Neural progenitor cell (in vitro differentiated cells): ENCODE measurements around the gene PTPA. TPM values are rescaled to one million over a fixed set of nuclear protein-coding genes. Genes with fewer than 3 reads are reported as not detected.

Experiments
- DNase-seq: peaks from one replicate; pipeline ENCODE4 v3.0.0-alpha.2; 2016; ENCODE audit warnings: low spot score
- H2AFZ ChIP-seq: fragments of 200-600 bp; sonication (generic); replicated peaks from 2 replicates; pipeline ENCODE4 v1.6.1; 2016; ENCODE audit warnings: antibody characterized with exemption
- H3F3A ChIP-seq: fragments of 200-600 bp; sonication (generic); 2 replicates; pipeline ENCODE4 v1.6.1; 2016; ENCODE audit warnings: antibody characterized with exemption, low read depth
- H3K27ac ChIP-seq: fragments of 200-600 bp; sonication (generic); 2 replicates; pipeline ENCODE4 v1.5.1; 2016; ENCODE audit warnings: mild to moderate bottlenecking
- H3K27me3 ChIP-seq: fragments of 200-600 bp; sonication (generic); 2 replicates; pipeline ENCODE4 v1.6.1; 2016; ENCODE audit warnings: mild to moderate bottlenecking, moderate library complexity
- H3K36me3 ChIP-seq: fragments of 200-600 bp; sonication (generic); 2 replicates; pipeline ENCODE4 v1.5.1; 2016
- H3K4me1 ChIP-seq: fragments of 200-600 bp; sonication (generic); 2 replicates; pipeline ENCODE4 v1.6.1; 2016; ENCODE audit warnings: mixed run types
- H3K4me2 ChIP-seq: fragments of 200-600 bp; sonication (generic); 2 replicates; pipeline ENCODE4 v1.6.1; 2016
- H3K4me3 ChIP-seq: fragments of 200-600 bp; sonication (generic); 2 replicates; pipeline ENCODE4 v1.5.1; 2016
- H3K79me2 ChIP-seq: fragments of 200-600 bp; sonication (generic); 2 replicates; pipeline ENCODE4 v1.6.1; 2016; ENCODE audit warnings: low read depth
- H3K9ac ChIP-seq: fragments of 200-600 bp; sonication (generic); 2 replicates; pipeline ENCODE4 v1.6.1; 2016
- H3K9me3 ChIP-seq: fragments of 200-600 bp; sonication (generic); 2 replicates; pipeline ENCODE4 v1.5.1; 2016; ENCODE audit warnings: low read depth
- H4K20me1 ChIP-seq: fragments of 200-600 bp; sonication (generic); 2 replicates; pipeline ENCODE4 v1.6.1; 2016; ENCODE audit warnings: low read depth
- H3K27ac Mint-ChIP-seq: 3 replicates; pipeline ENCODE4 v1.8.0; 2021; ENCODE audit warnings: mixed read lengths
- H3K27me3 Mint-ChIP-seq: 2 replicates; pipeline ENCODE4 v1.8.0; 2022; ENCODE audit warnings: low read depth, mild to moderate bottlenecking, inconsistent platforms, moderate library complexity, mixed read lengths; ENCODE audit not compliant: insufficient read depth
- H3K36me3 Mint-ChIP-seq: 3 replicates; pipeline ENCODE4 v1.8.0; 2021; ENCODE audit warnings: mixed read lengths
- H3K4me1 Mint-ChIP-seq: 3 replicates; pipeline ENCODE4 v1.8.0; 2021; ENCODE audit warnings: mixed read lengths
- H3K4me3 Mint-ChIP-seq: 3 replicates; pipeline ENCODE4 v1.8.0; 2021; ENCODE audit warnings: mild to moderate bottlenecking, moderate library complexity, mixed read lengths
- H3K9me3 Mint-ChIP-seq: 3 replicates; pipeline ENCODE4 v1.8.0; 2020; ENCODE audit warnings: mixed read lengths
- CTCF ChIP-seq: fragments of 200-600 bp; sonication (generic); IDR thresholded peaks from 2 replicates; pipeline ENCODE4 v1.5.1; 2017; ENCODE audit warnings: antibody characterized with exemption, mild to moderate bottlenecking
- EZH2 ChIP-seq: fragments of 200-600 bp; sonication (generic); IDR thresholded peaks from 2 replicates; pipeline ENCODE4 v1.6.1; 2017; ENCODE audit warnings: antibody characterized with exemption, mild to moderate bottlenecking, moderate library complexity
- EZH2phosphoT487 ChIP-seq: fragments of 200-600 bp; sonication (generic); IDR thresholded peaks from 2 replicates; pipeline ENCODE4 v1.6.1; 2017; ENCODE audit warnings: antibody characterized with exemption
- total RNA-seq: library from RNA; depleted of rRNA; stranded (reverse); fragments of >200 nt; gene quantifications from 2 replicates; pipeline ENCODE4 v1.2.3, GENCODE V29; 2015; ENCODE audit warnings: low replicate concordance

The PTPA gene
- total RNA-seq, 1 donor from 2014 or later, result 82.4 TPM

DNA sequence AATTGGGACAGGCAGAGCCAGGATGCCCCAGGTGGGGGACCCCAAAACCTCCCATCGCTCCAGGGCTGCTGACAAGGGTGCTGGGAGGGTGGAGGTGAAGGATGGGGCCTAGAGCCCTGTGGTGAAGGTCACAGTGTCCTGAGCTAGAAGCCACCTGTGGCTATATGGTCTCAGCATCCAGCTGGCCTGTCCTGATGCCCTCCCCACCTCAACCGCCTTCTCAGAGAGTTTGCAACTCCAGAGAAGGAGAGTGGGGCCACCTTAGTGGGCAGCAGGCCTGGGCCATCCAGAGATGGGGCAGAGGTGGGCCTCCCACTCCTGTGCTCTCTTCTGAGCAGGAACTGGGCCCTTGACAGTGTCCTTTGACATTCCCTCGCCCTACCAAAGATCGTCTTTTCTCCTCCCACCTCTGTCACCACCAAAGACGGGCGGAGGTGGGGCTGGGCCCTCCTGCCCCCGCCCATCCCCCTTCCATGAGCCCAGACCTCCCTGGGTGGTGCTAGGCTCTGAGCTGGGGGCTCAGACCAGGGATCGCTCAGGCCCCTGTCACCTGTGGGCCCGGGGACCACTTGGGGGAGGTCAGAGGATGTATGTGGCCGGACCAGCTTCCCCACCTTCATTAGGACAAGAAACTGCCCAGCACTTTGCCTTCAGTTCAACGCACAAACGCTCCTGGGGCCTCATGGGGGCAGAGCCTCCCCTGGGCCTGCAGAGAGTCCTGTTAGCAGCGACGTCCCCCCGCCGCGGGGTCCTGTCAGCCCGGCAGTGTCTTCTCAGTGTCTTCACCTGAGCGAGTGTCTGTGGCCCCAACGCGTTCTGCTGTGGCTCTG, 40.3 kb upstream of the PTPA start:
- H3K9ac ChIP-seq, result no peak overlapping the region
- Mint-ChIP-seq H3K4me3 (no peak overlapping the region), H3K4me1 (no peaks in the 10 kb centered on the region), H3K36me3 (peaks cover 5% of the 10 kb centered on the region), H3K27ac (no peak overlapping the region), H3K27me3 (peaks cover 3% of the 10 kb centered on the region), H3K9me3 (no peaks in the 10 kb centered on the region)
- H3K79me2 ChIP-seq, result no peaks in the 10 kb centered on the region
- H3K4me3 ChIP-seq, result no peak overlapping the region
- no peaks in the 10 kb centered on the region for H4K20me1 ChIP-seq
- H2AFZ ChIP-seq, result no peak overlapping the region
- H3K36me3 ChIP-seq, result no peaks in the 10 kb centered on the region
- no peaks in the 10 kb centered on the region for H3K4me1 ChIP-seq
- no peak overlapping the region for H3K27ac ChIP-seq
- H3K4me2 ChIP-seq, result no peak overlapping the region
- H3F3A ChIP-seq, result no peaks in the 10 kb centered on the region
- H3K9me3 ChIP-seq, result no peaks in the 10 kb centered on the region
- no peak for DNase-seq
- H3K27me3 ChIP-seq, result no peaks in the 10 kb centered on the region
- TF ChIP-seq CTCF (no peak), EZH2phosphoT487 (no peak), EZH2 (no peak)

- Histone ChIP-seq H3K9me3 (no peaks in the 10 kb centered on the region), H2AFZ (no peak overlapping the region), H3F3A (no peaks in the 10 kb centered on the region), H3K4me1 (no peaks in the 10 kb centered on the region), H3K4me2 (no peak overlapping the region), H3K36me3 (no peaks in the 10 kb centered on the region), H3K79me2 (no peaks in the 10 kb centered on the region), H3K4me3 (no peak overlapping the region), H3K9ac (no peak overlapping the region), H4K20me1 (no peaks in the 10 kb centered on the region), H3K27me3 (no peaks in the 10 kb centered on the region), H3K27ac (no peak overlapping the region)
- Mint-ChIP-seq H3K4me3 (peak overlapping the region; percentile 21), H3K36me3 (peaks cover 5% of the 10 kb centered on the region), H3K4me1 (no peaks in the 10 kb centered on the region), H3K9me3 (no peaks in the 10 kb centered on the region), H3K27me3 (peaks cover 3% of the 10 kb centered on the region), H3K27ac (no peak overlapping the region)
- DNase-seq, result peak; percentile 45
- TF ChIP-seq EZH2phosphoT487 (no peak), CTCF (no peak), EZH2 (no peak)
Observed at GRCh38 chr9:129071526-129072126, 39.6 kb upstream of the PTPA start.

GRCh38 chr9:129072171-129072570, 39.0 kb upstream of the PTPA start:
- H3K4me3 Mint-ChIP-seq, result peak overlapping the region; percentile 21

More at GRCh38 chr9:129072171-129072570, 39.0 kb upstream of the PTPA start:
- Histone ChIP-seq H3K27me3 (no peaks in the 10 kb centered on the region), H3K4me2 (no peak overlapping the region), H3K9ac (no peak overlapping the region), H3F3A (no peaks in the 10 kb centered on the region), H3K9me3 (no peaks in the 10 kb centered on the region), H3K27ac (no peak overlapping the region), H4K20me1 (no peaks in the 10 kb centered on the region), H3K79me2 (no peaks in the 10 kb centered on the region), H3K36me3 (no peaks in the 10 kb centered on the region), H3K4me1 (no peaks in the 10 kb centered on the region), H2AFZ (no peak overlapping the region), H3K4me3 (no peak overlapping the region)
- Mint-ChIP-seq H3K27ac (no peak overlapping the region), H3K36me3 (peaks cover 5% of the 10 kb centered on the region), H3K4me1 (no peaks in the 10 kb centered on the region), H3K27me3 (peaks cover 3% of the 10 kb centered on the region), H3K9me3 (no peaks in the 10 kb centered on the region)
- TF ChIP-seq EZH2 (no peak), CTCF (no peak), EZH2phosphoT487 (no peak)
- no peak for DNase-seq
